HAP-1 (cell line): ENCODE results near the gene COMT.
A peak's percentile ranks its signal among the peaks of the same experiment; 100 is the strongest.

ENCODE experiments used
- DNase-seq, 2 experiments: peaks; one replicate each; pipeline ENCODE4 v3.0.0-alpha.2; 2016 to 2020; ENCODE audit warnings: low spot score in 2 of 2
- H3K27me3 ChIP-seq: fragments of 250-450 bp; sonication (Bioruptor Pico); 2 replicates; pipeline ENCODE4 v1.5.1; 2020; ENCODE audit warnings: low read depth, mild to moderate bottlenecking, moderate library complexity
- H3K36me3 ChIP-seq: fragments of 250-450 bp; sonication (Bioruptor Pico); replicated peaks from 2 replicates; pipeline ENCODE4 v1.5.1; 2020; ENCODE audit warnings: mild to moderate bottlenecking
- H3K4me1 ChIP-seq: fragments of 250-450 bp; sonication (Bioruptor Pico); 2 replicates; pipeline ENCODE4 v1.5.1; 2020; ENCODE audit warnings: mild to moderate bottlenecking
- H3K4me3 ChIP-seq: fragments of 250-450 bp; sonication (Bioruptor Pico); 2 replicates; pipeline ENCODE4 v1.5.1; 2020; ENCODE audit warnings: mild to moderate bottlenecking, moderate library complexity
- H3K9me3 ChIP-seq: fragments of 250-450 bp; sonication (Bioruptor Pico); 2 replicates; pipeline ENCODE4 v1.5.1; 2020; ENCODE audit warnings: mild to moderate bottlenecking, moderate library complexity
- in situ Hi-C: fragments of 300-500 bp; cut with MboI; formaldehyde crosslinking; loops from 3 replicates; pipeline ENCODE4 v1.14.3; 2020; ENCODE audit warnings: low sequenced_read_pairs, inconsistent platforms, mixed read lengths

Gene COMT

GRCh38 chr22:19962246-19962908 lies 20.8 kb downstream of the COMT start:
- H3K4me1 ChIP-seq, result peaks cover 3% of the 10 kb centered on the region
- peaks cover 20% of the 10 kb centered on the region for H3K36me3 ChIP-seq
- no peaks in the 10 kb centered on the region for H3K27me3 ChIP-seq
- H3K9me3 ChIP-seq, result no peaks in the 10 kb centered on the region
- H3K4me3 ChIP-seq, result no peak overlapping the region
- peak; percentile 57 to 90 for DNase-seq
- in situ Hi-C loops, result loop anchor here (25.0 kb wide), 1 partner anchor 325 kb away; no protein-coding TSS in a partner anchor

GRCh38 chr22:19962909-19963806 lies 21.6 kb downstream of the COMT start:
- no peak for DNase-seq
- Histone ChIP-seq H3K4me1 (peaks cover 3% of the 10 kb centered on the region), H3K4me3 (no peak overlapping the region), H3K9me3 (no peaks in the 10 kb centered on the region), H3K36me3 (peaks cover 27% of the 10 kb centered on the region), H3K27me3 (no peaks in the 10 kb centered on the region)
- in situ Hi-C loops, result loop anchor here (25.0 kb wide), 1 partner anchor 324 kb away; no protein-coding TSS in a partner anchor

- Histone ChIP-seq H3K9me3 (no peaks in the 10 kb centered on the region), H3K27me3 (no peaks in the 10 kb centered on the region), H3K4me3 (no peak overlapping the region), H3K4me1 (peaks cover 3% of the 10 kb centered on the region), H3K36me3 (peaks cover 31% of the 10 kb centered on the region)
- DNase-seq, result no peak
- in situ Hi-C loops, result loop anchor here (25.0 kb wide), 1 partner anchor 323 kb away; no protein-coding TSS in a partner anchor
Observed at GRCh38 chr22:19963863-19964642, 22.5 kb downstream of the COMT start.

DNA sequence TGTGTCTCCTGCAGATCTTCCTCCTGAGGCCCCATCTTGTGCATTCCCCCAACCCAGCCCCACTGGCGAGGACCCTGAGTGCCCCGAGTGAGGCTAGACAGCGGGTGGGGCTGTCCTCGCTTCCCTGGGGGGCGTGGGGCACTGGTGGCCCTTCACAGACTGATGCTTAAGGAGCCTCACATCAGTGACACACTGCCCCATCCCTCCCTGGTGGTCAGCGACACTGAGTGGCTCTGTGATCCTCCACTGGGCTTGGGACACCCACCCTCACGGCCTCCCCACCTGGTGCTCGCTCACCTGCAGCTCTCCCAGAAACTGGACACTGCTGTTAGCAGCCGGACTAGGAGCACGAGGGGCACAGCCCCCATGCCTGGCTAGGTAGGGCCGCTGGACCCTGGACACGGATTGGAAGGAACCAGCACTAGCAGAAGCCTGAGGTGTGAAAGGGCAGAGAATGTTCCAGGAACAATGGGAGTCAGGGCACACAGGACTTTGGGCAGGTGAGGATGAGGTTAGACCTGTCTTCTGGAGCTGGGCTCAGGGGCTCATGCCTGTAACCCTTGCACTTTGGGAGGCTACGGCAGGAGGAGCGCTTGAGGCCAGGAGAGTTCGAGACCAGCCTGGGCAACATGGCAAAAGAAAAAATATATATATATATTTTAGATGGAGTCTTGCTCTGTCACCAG lies 23.3 kb downstream of the COMT start:
- Histone ChIP-seq H3K27me3 (no peaks in the 10 kb centered on the region), H3K4me3 (no peak overlapping the region), H3K4me1 (peaks cover 2% of the 10 kb centered on the region), H3K9me3 (no peaks in the 10 kb centered on the region), H3K36me3 (peaks cover 34% of the 10 kb centered on the region)
- no peak for DNase-seq
- in situ Hi-C loops, result loop anchor here (25.0 kb wide), 1 partner anchor 322 kb away; no protein-coding TSS in a partner anchor

DNA sequence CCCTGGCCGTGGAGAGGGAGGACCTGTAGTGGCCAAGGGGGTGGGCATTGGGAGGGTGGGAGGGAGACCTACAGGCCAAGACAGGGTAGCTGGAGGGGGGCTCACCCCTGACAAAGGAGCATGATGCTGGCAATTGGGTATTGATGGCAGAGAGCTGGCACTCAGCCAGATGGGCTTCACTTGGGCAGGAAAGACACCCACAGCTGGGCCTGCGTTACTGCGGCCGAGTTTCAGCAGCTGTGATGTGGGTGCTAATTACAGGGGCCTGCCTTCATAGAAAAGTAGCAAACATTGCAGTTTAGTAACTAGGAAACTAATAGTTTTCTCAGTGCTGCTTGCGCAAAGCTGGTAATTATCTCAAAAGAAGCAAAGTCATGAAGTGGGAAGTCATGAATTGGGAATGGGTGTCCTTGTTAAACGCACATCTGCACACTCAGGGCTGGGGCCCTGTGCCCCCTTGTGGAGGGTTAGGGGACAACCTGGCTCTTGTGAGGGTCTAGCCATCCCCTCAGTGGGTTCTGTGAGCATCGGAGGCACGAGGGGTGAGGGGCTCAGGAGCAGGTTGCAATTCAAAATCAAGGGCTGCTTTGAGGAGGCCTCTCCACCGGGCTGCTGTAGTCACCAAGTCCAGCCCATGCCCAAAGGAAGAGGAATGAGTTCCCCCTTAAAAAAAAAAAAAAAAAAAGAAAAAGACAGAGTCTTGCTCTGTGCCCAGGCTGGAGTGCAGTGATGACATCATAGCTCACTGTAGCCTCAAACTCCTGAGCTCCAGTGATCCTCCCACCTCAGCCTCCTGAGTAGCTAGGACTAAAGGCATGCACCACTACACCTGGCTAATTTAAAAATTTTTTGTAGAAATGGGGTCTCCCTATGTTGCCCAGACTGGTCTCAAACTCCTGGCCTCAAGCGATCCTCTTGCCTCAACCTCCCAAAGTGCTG lies 24.5 kb downstream of the COMT start:
- in situ Hi-C loops, result loop anchor here (25.0 kb wide), 1 partner anchor 321 kb away; no protein-coding TSS in a partner anchor
- Histone ChIP-seq H3K36me3 (peaks cover 42% of the 10 kb centered on the region), H3K4me1 (no peaks in the 10 kb centered on the region), H3K27me3 (no peaks in the 10 kb centered on the region), H3K4me3 (no peak overlapping the region), H3K9me3 (no peaks in the 10 kb centered on the region)
- DNase-seq, result peak; percentile 13 to 56

DNA sequence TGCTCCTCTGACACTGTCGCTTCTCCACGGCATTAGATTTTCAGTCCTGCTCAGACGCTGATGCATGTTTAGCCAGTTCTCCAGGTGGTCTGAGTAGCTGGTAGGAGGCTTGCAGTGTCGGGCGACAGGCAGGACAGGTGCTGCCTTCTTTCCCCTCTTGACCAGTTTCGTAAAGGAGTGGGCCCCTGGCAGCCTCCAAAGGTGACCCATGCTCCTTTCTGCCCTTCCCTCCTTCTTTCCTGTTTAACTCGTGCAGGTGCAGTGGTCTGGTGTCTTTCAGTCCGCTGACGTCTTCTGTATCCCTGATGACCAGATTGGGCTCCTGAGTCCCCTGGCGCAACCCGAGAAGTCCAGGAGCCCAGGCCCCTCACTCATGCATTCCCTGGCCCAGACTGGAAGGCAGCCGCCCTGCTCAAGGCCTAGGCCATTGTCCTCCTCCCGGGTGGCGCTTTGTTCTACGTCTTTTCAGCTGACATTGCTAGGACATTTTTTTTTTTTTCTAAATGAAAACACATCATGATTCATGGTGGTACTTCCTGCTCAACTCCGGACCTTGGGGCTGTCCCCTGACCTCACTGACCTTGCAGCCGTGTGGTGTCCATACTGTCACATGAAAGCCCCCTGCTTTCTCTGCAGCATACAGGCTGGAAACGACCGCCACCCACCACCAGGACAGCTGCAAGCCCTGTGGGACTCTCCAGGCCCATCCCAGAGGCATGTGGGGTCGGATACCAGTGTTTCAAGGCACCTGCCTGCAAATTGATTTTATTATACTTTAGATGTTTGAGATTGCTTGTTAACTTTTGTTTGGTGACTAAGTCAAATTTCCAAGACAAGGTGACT lies 25.6 kb downstream of the COMT start:
- no peaks in the 10 kb centered on the region for H3K27me3 ChIP-seq
- H3K36me3 ChIP-seq, result peaks cover 48% of the 10 kb centered on the region
- in situ Hi-C loops, result loop anchor here (25.0 kb wide), 1 partner anchor 320 kb away; no protein-coding TSS in a partner anchor
- H3K9me3 ChIP-seq, result no peaks in the 10 kb centered on the region
- no peak for DNase-seq
- H3K4me3 ChIP-seq, result no peak overlapping the region
- H3K4me1 ChIP-seq, result no peaks in the 10 kb centered on the region

- in situ Hi-C loops, result loop anchor here (25.0 kb wide), 1 partner anchor 319 kb away; no protein-coding TSS in a partner anchor
- H3K27me3 ChIP-seq, result no peaks in the 10 kb centered on the region
- H3K4me3 ChIP-seq, result no peak overlapping the region
- no peak for DNase-seq
- no peaks in the 10 kb centered on the region for H3K4me1 ChIP-seq
- peaks cover 53% of the 10 kb centered on the region for H3K36me3 ChIP-seq
- no peaks in the 10 kb centered on the region for H3K9me3 ChIP-seq
Observed at GRCh38 chr22:19967850-19968449, 26.4 kb downstream of the COMT start.

DNA sequence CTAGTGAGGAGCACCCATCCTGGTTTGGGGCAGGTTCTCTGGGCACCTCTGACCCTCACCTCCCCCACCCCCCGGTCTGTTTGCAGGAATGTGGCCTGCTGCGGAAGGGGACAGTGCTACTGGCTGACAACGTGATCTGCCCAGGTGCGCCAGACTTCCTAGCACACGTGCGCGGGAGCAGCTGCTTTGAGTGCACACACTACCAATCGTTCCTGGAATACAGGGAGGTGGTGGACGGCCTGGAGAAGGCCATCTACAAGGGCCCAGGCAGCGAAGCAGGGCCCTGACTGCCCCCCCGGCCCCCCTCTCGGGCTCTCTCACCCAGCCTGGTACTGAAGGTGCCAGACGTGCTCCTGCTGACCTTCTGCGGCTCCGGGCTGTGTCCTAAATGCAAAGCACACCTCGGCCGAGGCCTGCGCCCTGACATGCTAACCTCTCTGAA lies 26.9 kb downstream of the COMT start:
- in situ Hi-C loops, result loop anchor here (25.0 kb wide), 1 partner anchor 319 kb away; no protein-coding TSS in a partner anchor
- DNase-seq, result no peak
- Histone ChIP-seq H3K4me1 (no peaks in the 10 kb centered on the region), H3K27me3 (no peaks in the 10 kb centered on the region), H3K9me3 (no peaks in the 10 kb centered on the region), H3K4me3 (no peak overlapping the region), H3K36me3 (peaks cover 53% of the 10 kb centered on the region)

DNA sequence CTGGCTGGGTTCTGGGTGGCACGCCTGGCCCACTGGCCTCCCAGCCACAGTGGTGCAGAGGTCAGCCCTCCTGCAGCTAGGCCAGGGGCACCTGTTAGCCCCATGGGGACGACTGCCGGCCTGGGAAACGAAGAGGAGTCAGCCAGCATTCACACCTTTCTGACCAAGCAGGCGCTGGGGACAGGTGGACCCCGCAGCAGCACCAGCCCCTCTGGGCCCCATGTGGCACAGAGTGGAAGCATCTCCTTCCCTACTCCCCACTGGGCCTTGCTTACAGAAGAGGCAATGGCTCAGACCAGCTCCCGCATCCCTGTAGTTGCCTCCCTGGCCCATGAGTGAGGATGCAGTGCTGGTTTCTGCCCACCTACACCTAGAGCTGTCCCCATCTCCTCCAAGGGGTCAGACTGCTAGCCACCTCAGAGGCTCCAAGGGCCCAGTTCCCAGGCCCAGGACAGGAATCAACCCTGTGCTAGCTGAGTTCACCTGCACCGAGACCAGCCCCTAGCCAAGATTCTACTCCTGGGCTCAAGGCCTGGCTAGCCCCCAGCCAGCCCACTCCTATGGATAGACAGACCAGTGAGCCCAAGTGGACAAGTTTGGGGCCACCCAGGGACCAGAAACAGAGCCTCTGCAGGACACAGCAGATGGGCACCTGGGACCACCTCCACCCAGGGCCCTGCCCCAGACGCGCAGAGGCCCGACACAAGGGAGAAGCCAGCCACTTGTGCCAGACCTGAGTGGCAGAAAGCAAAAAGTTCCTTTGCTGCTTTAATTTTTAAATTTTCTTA lies 27.8 kb downstream of the COMT start:
- no peaks in the 10 kb centered on the region for H3K27me3 ChIP-seq
- H3K4me3 ChIP-seq, result no peak overlapping the region
- in situ Hi-C loops, result loop anchor here (25.0 kb wide), 1 partner anchor 318 kb away; no protein-coding TSS in a partner anchor
- no peaks in the 10 kb centered on the region for H3K4me1 ChIP-seq
- H3K9me3 ChIP-seq, result no peaks in the 10 kb centered on the region
- H3K36me3 ChIP-seq, result peaks cover 45% of the 10 kb centered on the region
- no peak for DNase-seq

- H3K4me3 ChIP-seq, result no peak overlapping the region
- no peaks in the 10 kb centered on the region for H3K4me1 ChIP-seq
Observed at GRCh38 chr22:19970031-19970478, 28.5 kb downstream of the COMT start.

More at GRCh38 chr22:19970031-19970478, 28.5 kb downstream of the COMT start:
- DNase-seq, result no peak
- Histone ChIP-seq H3K36me3 (peaks cover 43% of the 10 kb centered on the region), H3K9me3 (no peaks in the 10 kb centered on the region), H3K27me3 (no peaks in the 10 kb centered on the region)
- in situ Hi-C loops, result loop anchor here (25.0 kb wide), 1 partner anchor 317 kb away; no protein-coding TSS in a partner anchor
